Measurements from ENCODE around the gene ERCC8. TPM values are rescaled to one million over a fixed set of nuclear protein-coding genes. Genes with fewer than 3 reads are reported as not detected.

Gene ERCC8
- total RNA-seq, 1 experiment from 2014 or later, result 25.6 TPM

- Histone ChIP-seq H3K27me3 (replicated peaks; ENCODE audit: insufficient read depth, low read depth, low read length, poor library complexity) (no peaks in the 10 kb centered on the region), H3K9me3 (ENCODE audit: low read depth, low read length, poor library complexity, severe bottlenecking) (no peaks in the 10 kb centered on the region), H3K4me1 (ENCODE audit: insufficient read depth, low read length, poor library complexity, severe bottlenecking) (peaks cover 22% of the 10 kb centered on the region), H3K27ac (ENCODE audit: low read depth, low read length, poor library complexity, severe bottlenecking) (peak overlapping the region; percentile 31), H3K36me3 (ENCODE audit: insufficient read depth, low read length, poor library complexity, severe bottlenecking) (no peaks in the 10 kb centered on the region), H3K4me3 (ENCODE audit: low read depth, low read length, poor library complexity, severe bottlenecking) (no peak overlapping the region)
- intact Hi-C loops (cut with micrococcal nuclease; ENCODE audit: unreplicated experiment), result loop anchor here (5.0 to 10.0 kb wide), 2 partner anchors 371 to 1183 kb away; partner anchors contain the start of gene ZSWIM6
- ChIA-PET POLR2A (ENCODE audit: low non-redundant PET) (interaction anchor here (0.6 kb wide), 2 partner anchors 718 to 1182 kb away, joined by 3 to 5 read pairs; no protein-coding TSS in a partner anchor), CTCF (interaction anchor here (0.6 kb wide), 1 partner anchor 94 kb away, joined by 3 read pairs; no protein-coding TSS in a partner anchor)
- DNase-seq (ENCODE audit: low spot score), result peak; percentile 41
- TF ChIP-seq EZH2 (IDR thresholded peaks at IDR 0.05; ENCODE audit: borderline replicate concordance, low read depth, low read length, poor library complexity, severe bottlenecking) (no peak), CTCF (conservative IDR thresholded peaks at IDR 0.05; ENCODE audit: low read depth, low read length) (no peak)
- BruUV-seq (replicated peaks), result no TSS peak
Observed at GRCh38 chr5:60961685-60962084, 16.8 kb upstream of the ERCC8 start.

- no peaks in the 10 kb centered on the region for H3K36me3 ChIP-seq (ENCODE audit: insufficient read depth, low read length, poor library complexity, severe bottlenecking)
- peak; percentile 75 for TF ChIP-seq CTCF (conservative IDR thresholded peaks at IDR 0.05; ENCODE audit: low read depth, low read length)
- TF ChIP-seq EZH2 (IDR thresholded peaks at IDR 0.05; ENCODE audit: borderline replicate concordance, low read depth, low read length, poor library complexity, severe bottlenecking), result no peak
- intact Hi-C loops (cut with micrococcal nuclease; ENCODE audit: unreplicated experiment), result loop anchor here (5.0 to 10.0 kb wide), 2 partner anchors 372 to 1184 kb away; partner anchors contain the start of gene ZSWIM6
- no peak overlapping the region for H3K27ac ChIP-seq (ENCODE audit: low read depth, low read length, poor library complexity, severe bottlenecking)
- POLR2A ChIA-PET (ENCODE audit: low non-redundant PET), result no interaction called here
- H3K4me3 ChIP-seq (ENCODE audit: low read depth, low read length, poor library complexity, severe bottlenecking), result no peak overlapping the region
- DNase-seq (ENCODE audit: low spot score), result peak; percentile 43
- CTCF ChIA-PET, result interaction anchor here (0.8 kb wide), 1 partner anchor 971 kb away, joined by 3 read pairs; no protein-coding TSS in a partner anchor
- BruUV-seq (replicated peaks), result no TSS peak
- H3K27me3 ChIP-seq (replicated peaks; ENCODE audit: insufficient read depth, low read depth, low read length, poor library complexity), result no peaks in the 10 kb centered on the region
- H3K4me1 ChIP-seq (ENCODE audit: insufficient read depth, low read length, poor library complexity, severe bottlenecking), result peaks cover 22% of the 10 kb centered on the region
- peaks cover 1% of the 10 kb centered on the region for H3K9me3 ChIP-seq (ENCODE audit: low read depth, low read length, poor library complexity, severe bottlenecking)
Observed at GRCh38 chr5:60960591-60960990, 15.7 kb upstream of the ERCC8 start.

- POLR2A ChIA-PET (ENCODE audit: low non-redundant PET), result interaction anchor here (0.6 to 0.7 kb wide), 2 partner anchors 395 to 724 kb away, joined by 3 to 6 read pairs; no protein-coding TSS in a partner anchor
- no peak overlapping the region for H3K4me3 ChIP-seq (ENCODE audit: low read depth, low read length, poor library complexity, severe bottlenecking)
- intact Hi-C loops (cut with micrococcal nuclease; ENCODE audit: unreplicated experiment), result loop anchor here (10.0 kb wide), 1 partner anchor 696 kb away; no protein-coding TSS in a partner anchor
- peaks cover 14% of the 10 kb centered on the region for H3K9me3 ChIP-seq (ENCODE audit: low read depth, low read length, poor library complexity, severe bottlenecking)
- DNase-seq (ENCODE audit: low spot score), result peak; percentile 71
- H3K36me3 ChIP-seq (ENCODE audit: insufficient read depth, low read length, poor library complexity, severe bottlenecking), result peaks cover 4% of the 10 kb centered on the region
- BruUV-seq (replicated peaks), result no TSS peak
- H3K27ac ChIP-seq (ENCODE audit: low read depth, low read length, poor library complexity, severe bottlenecking), result no peak overlapping the region
- H3K4me1 ChIP-seq (ENCODE audit: insufficient read depth, low read length, poor library complexity, severe bottlenecking), result peaks cover 22% of the 10 kb centered on the region
- H3K27me3 ChIP-seq (replicated peaks; ENCODE audit: insufficient read depth, low read depth, low read length, poor library complexity), result no peaks in the 10 kb centered on the region
- CTCF ChIA-PET, result interaction anchor here (0.6 to 0.7 kb wide), 2 partner anchors 859 to 1377 kb away, joined by 3 to 4 read pairs; no protein-coding TSS in a partner anchor
- TF ChIP-seq CTCF (conservative IDR thresholded peaks at IDR 0.05; ENCODE audit: low read depth, low read length) (peak; percentile 54), EZH2 (IDR thresholded peaks at IDR 0.05; ENCODE audit: borderline replicate concordance, low read depth, low read length, poor library complexity, severe bottlenecking) (no peak)
Observed at GRCh38 chr5:60959156-60959555, 14.3 kb upstream of the ERCC8 start.
